Breast epithelium (tissue), 4 donors: ENCODE measurements around the gene MLLT1. TPM values are rescaled to one million over a fixed set of nuclear protein-coding genes. Genes with fewer than 3 reads are reported as not detected.
A peak's percentile ranks its signal among the peaks of the same experiment; 100 is the strongest.

Experiments
- DNase-seq, 2 donors: peaks; one replicate each; pipeline ENCODE4 v3.0.0-alpha.2; 2019; ENCODE audit warnings: low spot score in 2 of 2
- H3K27ac ChIP-seq, 2 donors: fragments of 200-600 bp; sonication (generic) in 1 of 2; one replicate each; pipeline ENCODE4 v1.5.1; 2016 to 2019; ENCODE audit warnings: mild to moderate bottlenecking in 1 of 2
- H3K27me3 ChIP-seq, 2 donors: fragments of 200-600 bp; sonication (generic) in 1 of 2; one replicate each; pipeline versions ENCODE4 v1.5.1 to v1.6.0; 2017 to 2019; ENCODE audit warnings: control low read depth in 1 of 2, mild to moderate bottlenecking in 1 of 2
- H3K36me3 ChIP-seq: fragments of 200-600 bp; one replicate; pipeline ENCODE4 v1.5.1; 2019
- H3K4me1 ChIP-seq, 2 donors: fragments of 200-600 bp; sonication (generic); one replicate each; pipeline ENCODE4 v1.5.1; 2016 to 2019; ENCODE audit warnings: control low read depth in 1 of 2
- H3K4me3 ChIP-seq, 3 donors: fragments of 200-600 bp; sonication (generic); 1 replicate in 2 of 3; 2 replicates in 1 of 3; pipeline ENCODE4 v1.5.1; 2016 to 2019; ENCODE audit warnings: mild to moderate bottlenecking in 3 of 3, moderate library complexity in 2 of 3
- H3K9me3 ChIP-seq, 2 donors: fragments of 200-600 bp; sonication (generic) in 1 of 2; one replicate each; pipeline ENCODE4 v1.5.1; 2016 to 2019; ENCODE audit warnings: control low read depth in 1 of 2
- POLR2A ChIP-seq: fragments of 450-650 bp; IDR thresholded peaks from one replicate; pipeline ENCODE4 v1.6.1; 2016; ENCODE audit warnings: antibody characterized with exemption, mild to moderate bottlenecking, moderate library complexity
- POLR2AphosphoS5 ChIP-seq, 3 donors: sonication (generic); formaldehyde crosslinking; IDR thresholded peaks; one replicate each; pipeline ENCODE4 v1.6.1; 2017; ENCODE audit warnings: antibody characterized with exemption in 3 of 3
- intact Hi-C: fragments of 100-400 bp; cut with DNase I; formaldehyde crosslinking; loops from one replicate; pipeline ENCODE4 v1.15.1; 2023; ENCODE audit warnings: low total_unique reads
- total RNA-seq, 3 donors: library from RNA; depleted of rRNA; stranded (reverse); fragments of >200 nt; gene quantifications; one replicate each; pipeline ENCODE4 v1.1.0, GENCODE V29; 2016
- TF ChIP-seq, protein P1 (sequence below), 3 donors: fragments of 450-650 bp; IDR thresholded peaks; one replicate each; pipeline ENCODE4 v1.5.1; 2016 to 2017; ENCODE audit warnings: antibody characterized with exemption in 3 of 3, mild to moderate bottlenecking in 3 of 3, moderate library complexity in 3 of 3

Gene MLLT1
- total RNA-seq, 3 donors from 2014 or later = 13.6 to 16.4 (median 13.8) TPM

DNA sequence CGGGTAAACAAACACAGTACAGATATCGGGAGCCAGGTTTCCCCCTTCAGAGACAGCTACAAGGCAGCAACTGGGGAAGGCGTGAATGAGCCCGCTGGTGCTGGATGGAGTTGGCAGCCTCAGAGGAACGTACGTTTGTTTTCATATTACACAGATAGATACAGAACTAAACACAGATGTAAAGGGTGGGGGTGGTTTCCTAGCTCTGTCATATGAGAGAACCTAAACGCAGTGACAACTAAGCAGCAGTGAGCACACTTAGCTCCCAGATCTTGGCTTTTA lies 32.8 kb downstream of the MLLT1 start:
- Histone ChIP-seq H3K4me3 (no peak overlapping the region), H3K36me3 (no peaks in the 10 kb centered on the region), H3K27ac (no peak overlapping the region), H3K4me1 (peaks cover 0 to 15% of the 10 kb centered on the region in 2 donors), H3K9me3 (no peaks in the 10 kb centered on the region), H3K27me3 (no peaks in the 10 kb centered on the region)
- intact Hi-C loops = no loop called here
- TF ChIP-seq POLR2AphosphoS5 (IDR thresholded peaks at IDR 0.05) (no peak), POLR2A (no peak)
- TF ChIP-seq, protein P1, sequence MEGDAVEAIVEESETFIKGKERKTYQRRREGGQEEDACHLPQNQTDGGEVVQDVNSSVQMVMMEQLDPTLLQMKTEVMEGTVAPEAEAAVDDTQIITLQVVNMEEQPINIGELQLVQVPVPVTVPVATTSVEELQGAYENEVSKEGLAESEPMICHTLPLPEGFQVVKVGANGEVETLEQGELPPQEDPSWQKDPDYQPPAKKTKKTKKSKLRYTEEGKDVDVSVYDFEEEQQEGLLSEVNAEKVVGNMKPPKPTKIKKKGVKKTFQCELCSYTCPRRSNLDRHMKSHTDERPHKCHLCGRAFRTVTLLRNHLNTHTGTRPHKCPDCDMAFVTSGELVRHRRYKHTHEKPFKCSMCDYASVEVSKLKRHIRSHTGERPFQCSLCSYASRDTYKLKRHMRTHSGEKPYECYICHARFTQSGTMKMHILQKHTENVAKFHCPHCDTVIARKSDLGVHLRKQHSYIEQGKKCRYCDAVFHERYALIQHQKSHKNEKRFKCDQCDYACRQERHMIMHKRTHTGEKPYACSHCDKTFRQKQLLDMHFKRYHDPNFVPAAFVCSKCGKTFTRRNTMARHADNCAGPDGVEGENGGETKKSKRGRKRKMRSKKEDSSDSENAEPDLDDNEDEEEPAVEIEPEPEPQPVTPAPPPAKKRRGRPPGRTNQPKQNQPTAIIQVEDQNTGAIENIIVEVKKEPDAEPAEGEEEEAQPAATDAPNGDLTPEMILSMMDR (IDR thresholded peaks at IDR 0.05) = no peak
- no peak for DNase-seq

DNA sequence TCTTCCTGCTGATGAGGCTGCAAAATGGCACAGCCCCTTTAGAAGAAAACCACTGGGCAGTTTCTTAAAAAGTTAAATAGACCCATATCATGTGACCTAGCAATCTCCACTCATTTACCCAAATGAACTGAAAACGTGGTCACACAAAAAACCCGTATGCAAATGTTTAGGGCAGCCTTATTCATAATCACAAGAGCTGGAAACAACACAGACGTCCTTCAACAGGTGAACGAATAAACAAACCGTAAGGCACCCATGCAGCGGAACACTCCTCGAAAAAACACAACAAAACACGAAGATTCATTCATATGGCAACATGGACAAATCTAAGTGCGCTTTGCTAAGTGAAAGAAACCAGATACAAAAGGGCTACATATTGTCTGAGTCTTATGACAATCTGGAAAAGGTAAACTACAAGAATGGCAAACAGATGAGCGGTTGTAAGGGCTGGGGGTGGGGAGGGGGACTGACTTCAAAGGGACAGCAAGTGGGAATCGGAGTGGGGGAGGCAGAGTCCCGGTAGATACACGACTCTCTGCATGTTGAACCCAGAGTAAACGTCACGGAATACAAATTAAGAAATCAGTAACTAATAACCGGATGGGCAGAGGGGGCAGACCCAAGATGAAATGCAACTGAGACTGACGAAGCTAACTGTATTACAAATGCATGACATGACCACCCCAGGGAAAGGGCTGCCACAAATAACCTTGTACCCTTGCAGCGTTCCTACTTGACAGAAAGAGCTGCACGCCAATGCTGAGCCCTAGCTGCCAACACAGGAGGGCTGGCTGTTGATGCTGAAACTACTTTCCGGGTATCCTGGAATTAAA lies 33.4 kb downstream of the MLLT1 start:
- H3K4me1 ChIP-seq = peaks cover 0 to 21% of the 10 kb centered on the region in 2 donors
- H3K9me3 ChIP-seq = no peaks in the 10 kb centered on the region
- no peak for DNase-seq
- no peaks in the 10 kb centered on the region for H3K27me3 ChIP-seq
- no peak overlapping the region for H3K4me3 ChIP-seq
- no peak for TF ChIP-seq POLR2AphosphoS5 (IDR thresholded peaks at IDR 0.05)
- TF ChIP-seq POLR2A = no peak
- TF ChIP-seq, protein P1 (IDR thresholded peaks at IDR 0.05) = no peak
- no peak overlapping the region for H3K27ac ChIP-seq
- H3K36me3 ChIP-seq = no peaks in the 10 kb centered on the region
- intact Hi-C loops = no loop called here

DNA sequence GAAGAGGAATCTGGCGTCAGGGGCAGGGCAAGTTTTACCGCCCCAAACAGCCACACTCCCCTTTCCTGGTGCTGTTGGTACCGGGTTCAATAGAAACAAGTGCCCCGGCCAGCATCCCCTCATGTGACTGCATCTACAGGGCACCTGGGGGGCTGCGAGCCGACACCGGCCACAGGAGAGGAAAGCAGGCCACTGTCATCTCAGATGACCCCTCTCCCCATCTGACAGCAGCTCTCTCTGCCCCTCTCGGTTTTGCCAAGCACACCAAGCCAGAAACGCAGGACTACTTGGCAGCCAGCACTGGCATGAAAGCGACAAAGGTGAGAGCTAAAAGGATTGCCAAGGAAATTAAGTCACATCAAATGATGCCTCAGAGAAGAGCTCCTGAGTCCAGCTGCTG lies 37.1 kb downstream of the MLLT1 start:
- intact Hi-C loops = no loop called here
- Histone ChIP-seq H3K27me3 (no peaks in the 10 kb centered on the region), H3K4me3 (peak overlapping the region in 1 of 3 donors; percentile 20), H3K27ac (peak overlapping the region; percentile 30 to 69), H3K36me3 (no peaks in the 10 kb centered on the region), H3K4me1 (peaks cover 9 to 52% of the 10 kb centered on the region in 2 donors), H3K9me3 (no peaks in the 10 kb centered on the region)
- DNase-seq = no peak
- TF ChIP-seq, protein P1 (IDR thresholded peaks at IDR 0.05) = no peak
- TF ChIP-seq POLR2A = no peak
- TF ChIP-seq POLR2AphosphoS5 (IDR thresholded peaks at IDR 0.05) = no peak

DNA sequence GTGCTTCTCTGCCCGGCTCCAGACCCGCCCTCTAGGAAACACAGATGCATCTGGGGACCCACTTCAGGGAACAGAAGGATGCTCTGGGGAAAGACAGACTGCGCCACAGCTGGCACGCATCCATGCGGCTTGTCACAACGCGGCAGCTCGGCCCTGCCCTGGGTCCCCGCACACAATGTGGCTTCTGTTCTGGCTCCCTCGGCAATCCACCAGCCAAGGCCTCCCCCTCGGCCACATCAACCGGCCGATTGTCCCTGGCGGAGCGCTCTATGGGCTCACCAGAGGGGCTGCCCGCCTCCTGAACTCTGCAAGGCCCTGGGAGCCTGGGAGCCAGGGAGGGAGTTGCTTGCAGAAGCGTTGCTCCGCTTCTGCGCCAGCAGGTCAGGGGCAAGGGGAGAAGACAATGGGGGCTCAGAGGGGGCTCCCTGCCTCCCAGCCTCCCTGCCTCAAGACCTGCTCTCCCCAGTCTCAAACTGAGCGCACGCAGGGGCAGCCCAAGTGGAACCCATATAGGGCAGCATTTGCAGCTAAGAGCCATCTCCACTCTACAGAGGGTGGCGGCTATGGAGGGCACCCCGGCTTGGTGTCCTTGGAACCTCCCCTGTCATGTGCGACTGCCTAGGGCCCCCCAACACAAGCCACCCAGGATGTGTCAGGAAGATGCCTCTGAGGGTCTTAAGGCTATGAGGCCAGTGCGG lies 37.9 kb downstream of the MLLT1 start:
- no peak overlapping the region for H3K4me3 ChIP-seq
- no peaks in the 10 kb centered on the region for H3K9me3 ChIP-seq
- peak overlapping the region in 1 of 2 donors; percentile 69 for H3K27ac ChIP-seq
- no peaks in the 10 kb centered on the region for H3K36me3 ChIP-seq
- H3K4me1 ChIP-seq = peaks cover 9 to 58% of the 10 kb centered on the region in 2 donors
- H3K27me3 ChIP-seq = no peaks in the 10 kb centered on the region
- intact Hi-C loops = no loop called here
- TF ChIP-seq, protein P1 (IDR thresholded peaks at IDR 0.05) = no peak
- TF ChIP-seq POLR2AphosphoS5 (IDR thresholded peaks at IDR 0.05) (no peak), POLR2A (no peak)
- DNase-seq = peak in 1 of 2 donors; percentile 65

DNA sequence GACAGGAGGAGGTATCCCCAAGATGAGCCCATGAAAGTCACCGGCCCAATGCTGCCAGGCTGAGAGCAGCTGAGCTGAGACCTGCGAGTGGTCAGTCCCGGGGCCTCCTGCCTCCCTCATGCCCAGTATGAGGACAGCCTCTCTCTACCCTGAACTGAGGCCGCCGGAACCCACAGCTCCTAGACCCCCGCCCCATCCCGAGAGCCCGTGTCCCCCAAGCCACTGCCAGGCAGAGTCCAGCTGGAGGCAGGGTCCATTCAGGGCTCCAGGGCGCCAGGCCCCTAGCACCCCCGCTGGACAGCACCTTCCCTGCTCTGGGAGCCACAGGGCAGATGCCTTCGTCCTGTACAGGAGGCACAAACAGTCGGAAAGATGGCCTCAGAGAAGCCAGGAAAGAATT lies 38.7 kb downstream of the MLLT1 start:
- DNase-seq = no peak
- TF ChIP-seq POLR2AphosphoS5 (IDR thresholded peaks at IDR 0.05) = no peak
- TF ChIP-seq POLR2A = no peak
- TF ChIP-seq, protein P1 (IDR thresholded peaks at IDR 0.05) = no peak
- Histone ChIP-seq H3K9me3 (no peaks in the 10 kb centered on the region), H3K27ac (peak overlapping the region in 1 of 2 donors; percentile 69), H3K27me3 (no peaks in the 10 kb centered on the region), H3K36me3 (no peaks in the 10 kb centered on the region), H3K4me1 (peaks cover 12 to 65% of the 10 kb centered on the region in 2 donors), H3K4me3 (no peak overlapping the region)
- intact Hi-C loops = no loop called here
